CD4-positive, CD25-positive, alpha-beta regulatory T cell (primary cell): ENCODE results near the gene ADGRG6. TPM values are rescaled to one million over a fixed set of nuclear protein-coding genes. Genes with fewer than 3 reads are reported as not detected.
"Not testable (repeated sequence)": the region's sequence is repeated elsewhere in the genome, so short reads cannot be mapped to it uniquely, and the experiment has no call there.

Source experiments
- ATAC-seq, 2 donors: fragments of 150-1000 bp; cut with Tn5 transposase; one replicate each; pipeline ENCODE4 v1.10.0; 2021; ENCODE audit warnings: low read depth in 2 of 2, moderate number of reproducible peaks in 2 of 2, moderate library complexity in 1 of 2
- DNase-seq, 3 donors: peaks; one replicate each; pipeline versions ENCODE4 v3.0.0 to v3.0.0-alpha.2; 2012 to 2022; ENCODE audit warnings: mixed read lengths in 1 of 3
- H3K27ac ChIP-seq: one replicate; pipeline ENCODE4 v1.7.0; 2013; ENCODE audit warnings: mild to moderate bottlenecking, low read length; ENCODE audit not compliant: insufficient read depth, poor library complexity, severe bottlenecking
- H3K27me3 ChIP-seq: one replicate; pipeline ENCODE4 v1.7.0; 2013; ENCODE audit warnings: low read length; ENCODE audit not compliant: control insufficient read depth, insufficient read depth
- H3K36me3 ChIP-seq: one replicate; pipeline ENCODE4 v1.7.0; 2013; ENCODE audit warnings: mild to moderate bottlenecking, low read length, moderate library complexity; ENCODE audit not compliant: control insufficient read depth, insufficient read depth
- H3K4me1 ChIP-seq: 2 replicates; pipeline ENCODE4 v1.7.0; 2013; ENCODE audit warnings: mild to moderate bottlenecking, low read length; ENCODE audit not compliant: insufficient read depth, control insufficient read depth, poor library complexity, severe bottlenecking
- H3K4me3 ChIP-seq: one replicate; pipeline ENCODE4 v1.7.0; 2013; ENCODE audit warnings: low read depth, mild to moderate bottlenecking, low read length, moderate library complexity
- H3K9me3 ChIP-seq, 2 experiments: 1 replicate in 1 of 2; 2 replicates in 1 of 2; pipeline ENCODE4 v1.7.0; 2013; ENCODE audit warnings: low read length in 2 of 2, mild to moderate bottlenecking in 1 of 2, moderate library complexity in 1 of 2; ENCODE audit not compliant: control insufficient read depth in 2 of 2
- H3K27ac Mint-ChIP-seq, 3 donors: one replicate each; pipeline ENCODE4 v1.8.0; 2020 to 2022; ENCODE audit warnings: mild to moderate bottlenecking in 3 of 3, mixed read lengths in 3 of 3, moderate library complexity in 2 of 3
- H3K27me3 Mint-ChIP-seq: one replicate; pipeline ENCODE4 v1.8.0; 2022; ENCODE audit warnings: mild to moderate bottlenecking, mixed read lengths
- H3K36me3 Mint-ChIP-seq: one replicate; pipeline ENCODE4 v1.8.0; 2020; ENCODE audit warnings: mixed read lengths
- H3K4me1 Mint-ChIP-seq, 4 donors: one replicate each; pipeline ENCODE4 v1.8.0; 2020 to 2022; ENCODE audit warnings: mixed read lengths in 4 of 4, mild to moderate bottlenecking in 1 of 4
- H3K4me3 Mint-ChIP-seq, 4 donors: one replicate each; pipeline ENCODE4 v1.8.0; 2020 to 2022; ENCODE audit warnings: mild to moderate bottlenecking in 4 of 4, mixed read lengths in 4 of 4, moderate library complexity in 3 of 4
- H3K9me3 Mint-ChIP-seq, 7 donors: one replicate each; pipeline ENCODE4 v1.8.0; 2020 to 2022; ENCODE audit warnings: mixed read lengths in 7 of 7, mild to moderate bottlenecking in 3 of 7, moderate library complexity in 2 of 7
- polyA plus RNA-seq, 4 donors: library from polyadenylated mRNA; unstranded; fragments of 300-500 nt; fragmentation: Illumina TruSeq; gene quantifications; one replicate each; pipeline ENCODE4 v1.2.3, GENCODE V29; 2021
- total RNA-seq: library from RNA; stranded (reverse); gene quantifications from one replicate; pipeline ENCODE4 v1.2.3, GENCODE V29; 2022

ADGRG6 gene
- total and polyA plus RNA-seq, 5 donors from 2014 or later: 0.74 TPM; not detected in 4

- H3K4me3 ChIP-seq: no peak overlapping the region
- peaks cover 0 to 9% (median 1%) of the 10 kb centered on the region in 7 donors for H3K9me3 Mint-ChIP-seq
- H3K4me1 Mint-ChIP-seq: no peaks in the 10 kb centered on the region
- no peak overlapping the region for H3K4me3 Mint-ChIP-seq
- H3K4me1 ChIP-seq: no peaks in the 10 kb centered on the region
- H3K36me3 Mint-ChIP-seq: no peaks in the 10 kb centered on the region
- H3K27me3 ChIP-seq: no peaks in the 10 kb centered on the region
- no peaks in the 10 kb centered on the region for H3K36me3 ChIP-seq
- DNase-seq: no peak
- no peak overlapping the region for H3K27ac Mint-ChIP-seq
- no peaks in the 10 kb centered on the region for H3K9me3 ChIP-seq
- H3K27ac ChIP-seq: no peak overlapping the region
- H3K27me3 Mint-ChIP-seq: peaks cover 4% of the 10 kb centered on the region
- ATAC-seq: no peak
Observed at GRCh38 chr6:142280927-142281326, 20.9 kb upstream of the ADGRG6 start.

- not testable (repeated sequence) for H3K27ac Mint-ChIP-seq, H3K4me1 Mint-ChIP-seq, ATAC-seq, H3K4me3 ChIP-seq, H3K4me3 Mint-ChIP-seq, H3K27me3 Mint-ChIP-seq, H3K36me3 Mint-ChIP-seq, H3K27ac ChIP-seq, H3K9me3 Mint-ChIP-seq, H3K4me1 ChIP-seq, H3K36me3 ChIP-seq, DNase-seq, H3K27me3 ChIP-seq, H3K9me3 ChIP-seq
Observed at GRCh38 chr6:142283138-142283537, 18.7 kb upstream of the ADGRG6 start.

GRCh38 chr6:142284419-142284818, 17.4 kb upstream of the ADGRG6 start:
- H3K4me3 Mint-ChIP-seq: no peak overlapping the region
- Histone ChIP-seq H3K4me1 (no peaks in the 10 kb centered on the region), H3K9me3 (no peaks in the 10 kb centered on the region), H3K27me3 (no peaks in the 10 kb centered on the region), H3K4me3 (no peak overlapping the region), H3K27ac (no peak overlapping the region), H3K36me3 (no peaks in the 10 kb centered on the region)
- DNase-seq (no peak), ATAC-seq (no peak)
- no peaks in the 10 kb centered on the region for H3K4me1 Mint-ChIP-seq
- peaks cover 0 to 9% (median 1%) of the 10 kb centered on the region in 7 donors for H3K9me3 Mint-ChIP-seq
- no peaks in the 10 kb centered on the region for H3K27me3 Mint-ChIP-seq
- H3K27ac Mint-ChIP-seq: no peak overlapping the region
- no peaks in the 10 kb centered on the region for H3K36me3 Mint-ChIP-seq

GRCh38 chr6:142285235-142286087, 16.3 kb upstream of the ADGRG6 start:
- no peaks in the 10 kb centered on the region for H3K27me3 ChIP-seq
- H3K9me3 ChIP-seq: no peaks in the 10 kb centered on the region
- no peak for DNase-seq
- H3K36me3 Mint-ChIP-seq: no peaks in the 10 kb centered on the region
- H3K27me3 Mint-ChIP-seq: no peaks in the 10 kb centered on the region
- peaks cover 0 to 9% (median 1%) of the 10 kb centered on the region in 7 donors for H3K9me3 Mint-ChIP-seq
- no peak overlapping the region for H3K4me3 ChIP-seq
- H3K36me3 ChIP-seq: no peaks in the 10 kb centered on the region
- no peaks in the 10 kb centered on the region for H3K4me1 Mint-ChIP-seq
- no peak overlapping the region for H3K27ac Mint-ChIP-seq
- no peak overlapping the region for H3K27ac ChIP-seq
- no peak overlapping the region for H3K4me3 Mint-ChIP-seq
- H3K4me1 ChIP-seq: no peaks in the 10 kb centered on the region
- no peak for ATAC-seq

- ATAC-seq (no peak), DNase-seq (no peak)
- H3K36me3 ChIP-seq: no peaks in the 10 kb centered on the region
- Mint-ChIP-seq H3K27me3 (no peaks in the 10 kb centered on the region), H3K4me3 (no peak overlapping the region), H3K27ac (no peak overlapping the region), H3K36me3 (no peaks in the 10 kb centered on the region), H3K4me1 (no peaks in the 10 kb centered on the region), H3K9me3 (peaks cover 0 to 9% (median 1%) of the 10 kb centered on the region in 7 donors)
- no peak overlapping the region for H3K4me3 ChIP-seq
- H3K27me3 ChIP-seq: no peaks in the 10 kb centered on the region
- no peak overlapping the region for H3K27ac ChIP-seq
- no peaks in the 10 kb centered on the region for H3K4me1 ChIP-seq
- H3K9me3 ChIP-seq: no peaks in the 10 kb centered on the region
Observed at GRCh38 chr6:142286088-142286409, 15.8 kb upstream of the ADGRG6 start.

- no peaks in the 10 kb centered on the region for H3K36me3 ChIP-seq
- H3K36me3 Mint-ChIP-seq: no peaks in the 10 kb centered on the region
- H3K4me3 ChIP-seq: no peak overlapping the region
- H3K27me3 ChIP-seq: no peaks in the 10 kb centered on the region
- no peaks in the 10 kb centered on the region for H3K4me1 ChIP-seq
- ATAC-seq: no peak
- no peaks in the 10 kb centered on the region for H3K9me3 ChIP-seq
- H3K4me3 Mint-ChIP-seq: no peak overlapping the region
- H3K4me1 Mint-ChIP-seq: no peaks in the 10 kb centered on the region
- DNase-seq: no peak
- H3K27ac ChIP-seq: no peak overlapping the region
- no peaks in the 10 kb centered on the region for H3K27me3 Mint-ChIP-seq
- H3K9me3 Mint-ChIP-seq: no peaks in the 10 kb centered on the region
- H3K27ac Mint-ChIP-seq: no peak overlapping the region
Observed at GRCh38 chr6:142289687-142290086, 12.1 kb upstream of the ADGRG6 start.

- DNase-seq (no peak), ATAC-seq (no peak)
- H3K27ac ChIP-seq: no peak overlapping the region
- no peak overlapping the region for H3K4me3 ChIP-seq
- no peak overlapping the region for H3K4me3 Mint-ChIP-seq
- no peaks in the 10 kb centered on the region for H3K36me3 ChIP-seq
- no peaks in the 10 kb centered on the region for H3K36me3 Mint-ChIP-seq
- H3K27me3 ChIP-seq: no peaks in the 10 kb centered on the region
- H3K4me1 Mint-ChIP-seq: peaks cover 0 to 4% (median 0%) of the 10 kb centered on the region in 4 donors
- H3K4me1 ChIP-seq: no peaks in the 10 kb centered on the region
- H3K27me3 Mint-ChIP-seq: no peaks in the 10 kb centered on the region
- H3K9me3 ChIP-seq: no peaks in the 10 kb centered on the region
- H3K27ac Mint-ChIP-seq: no peak overlapping the region
- no peaks in the 10 kb centered on the region for H3K9me3 Mint-ChIP-seq
Observed at GRCh38 chr6:142290851-142291250, 11.0 kb upstream of the ADGRG6 start.

GRCh38 chr6:142291512-142291911, 10.3 kb upstream of the ADGRG6 start:
- no peak overlapping the region for H3K27ac Mint-ChIP-seq
- DNase-seq: no peak
- Histone ChIP-seq H3K4me1 (no peaks in the 10 kb centered on the region), H3K27me3 (no peaks in the 10 kb centered on the region), H3K36me3 (no peaks in the 10 kb centered on the region), H3K4me3 (no peak overlapping the region), H3K9me3 (no peaks in the 10 kb centered on the region), H3K27ac (no peak overlapping the region)
- H3K36me3 Mint-ChIP-seq: no peaks in the 10 kb centered on the region
- ATAC-seq: no peak
- H3K27me3 Mint-ChIP-seq: peaks cover 4% of the 10 kb centered on the region
- no peaks in the 10 kb centered on the region for H3K9me3 Mint-ChIP-seq
- peaks cover 0 to 4% (median 0%) of the 10 kb centered on the region in 4 donors for H3K4me1 Mint-ChIP-seq
- H3K4me3 Mint-ChIP-seq: no peak overlapping the region
